Measurements from ENCODE around the gene AOX1.

- TF ChIP-seq CTCF (IDR thresholded peaks at IDR 0.05) (no peak), POLR2A (IDR thresholded peaks at IDR 0.05) (no peak), EP300 (IDR thresholded peaks at IDR 0.05) (no peak)
These were observed 22.7 kb downstream of the AOX1 start for GRCh38 chr2:200608341-200609027.
